Subcutaneous adipose tissue (tissue), 4 donors: ENCODE measurements around the gene ADAMTS17. TPM values are rescaled to one million over a fixed set of nuclear protein-coding genes. Genes with fewer than 3 reads are reported as not detected.

ENCODE experiments used
- total RNA-seq, 4 donors: library from RNA; depleted of rRNA; stranded (reverse); fragments of >200 nt; gene quantifications; one replicate each; pipeline ENCODE4 v1.1.0, GENCODE V29; 2016
- TF ChIP-seq, protein P1 (sequence below): fragments of 450-650 bp; IDR thresholded peaks from one replicate; pipeline ENCODE4 v1.5.1; 2016; ENCODE audit warnings: low read depth, mild to moderate bottlenecking, control low read depth, antibody characterized with exemption, moderate library complexity

The ADAMTS17 gene
- total RNA-seq, 4 donors from 2014 or later = 0.49 to 5.3 (median 2.5) TPM

DNA sequence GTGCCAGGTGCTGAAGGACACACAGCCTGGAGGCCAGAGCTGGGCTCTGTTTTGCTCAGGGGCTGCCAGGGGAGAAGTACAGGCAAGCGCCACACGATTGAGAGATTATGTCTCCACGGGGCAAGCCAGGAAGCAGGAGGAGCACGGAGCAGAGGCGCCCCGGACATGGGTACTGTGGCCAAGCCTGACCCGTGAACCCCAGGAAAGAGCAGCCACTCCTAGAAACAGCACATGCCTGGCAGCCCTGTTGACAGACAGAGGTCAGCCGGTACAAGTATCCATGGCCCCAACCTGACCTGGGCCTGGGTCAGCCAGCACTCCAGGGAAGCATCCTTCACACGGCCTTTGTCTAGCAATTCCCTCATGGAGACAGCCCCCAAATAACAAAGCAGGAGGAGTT lies 89.4 kb downstream of the ADAMTS17 start:
- TF ChIP-seq, protein P1, sequence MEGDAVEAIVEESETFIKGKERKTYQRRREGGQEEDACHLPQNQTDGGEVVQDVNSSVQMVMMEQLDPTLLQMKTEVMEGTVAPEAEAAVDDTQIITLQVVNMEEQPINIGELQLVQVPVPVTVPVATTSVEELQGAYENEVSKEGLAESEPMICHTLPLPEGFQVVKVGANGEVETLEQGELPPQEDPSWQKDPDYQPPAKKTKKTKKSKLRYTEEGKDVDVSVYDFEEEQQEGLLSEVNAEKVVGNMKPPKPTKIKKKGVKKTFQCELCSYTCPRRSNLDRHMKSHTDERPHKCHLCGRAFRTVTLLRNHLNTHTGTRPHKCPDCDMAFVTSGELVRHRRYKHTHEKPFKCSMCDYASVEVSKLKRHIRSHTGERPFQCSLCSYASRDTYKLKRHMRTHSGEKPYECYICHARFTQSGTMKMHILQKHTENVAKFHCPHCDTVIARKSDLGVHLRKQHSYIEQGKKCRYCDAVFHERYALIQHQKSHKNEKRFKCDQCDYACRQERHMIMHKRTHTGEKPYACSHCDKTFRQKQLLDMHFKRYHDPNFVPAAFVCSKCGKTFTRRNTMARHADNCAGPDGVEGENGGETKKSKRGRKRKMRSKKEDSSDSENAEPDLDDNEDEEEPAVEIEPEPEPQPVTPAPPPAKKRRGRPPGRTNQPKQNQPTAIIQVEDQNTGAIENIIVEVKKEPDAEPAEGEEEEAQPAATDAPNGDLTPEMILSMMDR = no peak

DNA sequence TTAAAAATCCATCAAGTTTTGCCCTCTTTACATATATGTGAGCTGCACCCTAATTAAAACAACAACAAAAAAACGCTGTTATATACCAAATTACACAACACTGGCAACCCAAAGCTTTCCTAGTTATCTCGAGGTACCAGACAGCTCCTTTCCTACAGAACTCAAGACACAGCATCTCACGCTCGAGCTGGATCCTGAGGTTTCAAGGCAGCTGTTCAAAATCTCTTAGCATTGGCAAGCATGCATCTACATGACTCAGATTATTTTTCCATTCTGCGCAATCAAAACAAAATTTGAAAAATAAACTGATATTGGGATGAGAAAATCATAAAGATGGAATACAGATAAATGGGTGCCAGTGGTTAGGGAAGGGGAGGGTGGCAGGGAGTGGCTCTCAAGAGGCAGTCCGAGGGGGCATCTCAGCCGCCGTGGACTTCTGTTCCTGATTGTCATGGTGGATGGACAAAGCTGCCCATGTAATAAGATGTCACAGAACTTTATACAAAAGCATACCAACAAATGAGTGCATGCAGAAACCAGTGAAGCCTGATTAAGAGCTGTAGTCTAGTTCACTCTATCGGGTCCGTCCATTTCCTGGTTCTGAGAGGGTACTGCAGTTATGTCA lies 91.5 kb downstream of the ADAMTS17 start:
- TF ChIP-seq, protein P1 = no peak

DNA sequence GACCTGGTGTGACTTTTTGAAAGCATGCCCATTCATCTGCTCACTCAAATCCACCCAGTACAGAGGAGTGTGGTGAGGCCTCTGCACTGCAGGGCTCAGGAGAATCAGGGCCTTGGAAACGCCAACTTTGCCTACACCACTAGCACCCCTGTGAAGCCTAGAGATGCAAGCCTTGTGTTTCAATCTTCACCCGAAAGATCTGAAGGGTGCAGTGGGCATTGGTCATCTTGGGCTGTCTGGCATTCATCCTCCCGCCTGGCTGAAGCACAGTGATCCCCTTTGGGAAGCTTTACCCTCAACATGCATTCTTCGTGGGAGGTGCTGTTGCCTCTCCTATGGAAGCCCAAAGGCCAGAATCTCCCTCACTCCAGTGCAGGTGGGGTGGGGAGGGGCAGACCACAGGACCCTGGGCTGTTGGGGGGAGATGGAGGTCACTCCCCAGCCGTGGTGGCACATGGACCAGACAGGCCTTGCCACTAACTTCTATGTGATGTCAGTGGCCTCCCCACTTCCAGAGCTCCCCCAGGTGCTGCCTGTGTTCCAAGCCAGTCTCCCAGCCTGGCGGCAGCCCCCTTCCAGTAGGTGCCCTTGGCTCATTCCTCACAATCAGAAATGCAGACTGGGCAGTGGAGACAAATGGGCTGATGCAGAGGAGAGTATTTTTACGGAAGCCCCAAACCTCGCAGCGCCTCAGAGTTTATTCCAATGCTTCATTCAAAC lies 92.5 kb downstream of the ADAMTS17 start:
- TF ChIP-seq, protein P1 = no peak

DNA sequence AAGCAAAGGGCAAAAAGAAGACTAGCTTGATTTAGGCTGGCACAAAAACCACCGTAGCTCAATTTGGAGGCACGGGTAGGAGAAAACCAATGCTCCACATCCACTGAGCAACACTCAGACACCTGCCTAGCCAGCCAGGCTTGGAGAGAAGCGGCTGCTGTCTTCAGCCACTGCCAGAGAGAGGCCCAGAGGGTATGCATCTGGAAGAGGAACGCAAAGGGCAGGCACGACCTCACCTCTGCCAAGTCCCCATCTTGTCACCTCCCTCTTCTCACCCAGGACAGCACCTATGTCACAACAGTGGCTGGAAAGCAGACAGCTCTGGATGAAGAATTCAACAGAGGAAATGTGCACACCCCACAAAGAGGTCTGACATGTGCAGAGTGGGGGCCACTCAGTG lies 93.5 kb downstream of the ADAMTS17 start:
- TF ChIP-seq, protein P1 = no peak

DNA sequence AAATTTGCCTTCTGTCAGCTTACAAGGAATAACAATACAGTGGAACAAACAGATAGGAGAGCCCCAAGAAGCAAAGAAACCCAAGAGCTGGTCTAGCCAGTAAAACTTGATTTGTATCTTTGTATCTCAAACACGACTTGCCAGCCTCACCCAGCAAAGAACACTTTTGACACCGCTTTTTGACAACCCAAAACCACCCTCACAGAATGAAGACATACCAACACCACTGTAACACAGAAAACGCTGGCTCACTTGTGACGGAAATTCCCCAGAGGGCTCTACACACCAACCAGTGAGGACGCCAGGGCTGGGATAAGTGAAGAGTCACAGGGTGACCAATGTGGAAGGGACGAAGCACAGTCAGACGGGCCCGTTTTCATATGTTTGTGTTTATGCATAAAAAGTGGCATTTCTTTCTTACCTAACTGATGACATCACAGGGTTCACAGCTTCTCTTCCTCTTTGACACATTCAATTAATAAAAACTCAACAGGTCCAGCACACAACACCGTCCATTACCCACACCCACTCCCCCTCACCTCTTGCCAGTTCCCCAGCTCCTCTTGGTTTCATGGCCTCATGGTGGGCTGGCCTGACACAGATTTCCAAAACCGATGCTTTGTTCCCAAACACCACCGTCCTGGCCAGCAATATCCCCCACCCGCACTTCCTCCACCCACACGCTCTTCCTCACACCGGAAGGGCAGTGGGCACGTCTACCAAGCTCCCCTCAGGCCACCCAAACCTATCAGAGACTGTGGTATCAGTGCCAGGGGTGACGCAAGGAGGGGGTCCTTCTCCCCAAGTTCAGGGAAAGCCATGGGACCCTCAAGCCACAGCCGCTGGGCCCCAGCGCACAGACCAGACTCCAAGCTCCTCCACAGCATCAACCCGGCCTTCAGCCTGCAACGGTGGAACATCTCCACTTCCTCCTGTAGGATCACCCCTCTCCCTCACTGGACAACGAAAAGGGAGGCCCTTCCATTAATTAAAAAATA lies 94.2 kb downstream of the ADAMTS17 start:
- TF ChIP-seq, protein P1 = no peak

DNA sequence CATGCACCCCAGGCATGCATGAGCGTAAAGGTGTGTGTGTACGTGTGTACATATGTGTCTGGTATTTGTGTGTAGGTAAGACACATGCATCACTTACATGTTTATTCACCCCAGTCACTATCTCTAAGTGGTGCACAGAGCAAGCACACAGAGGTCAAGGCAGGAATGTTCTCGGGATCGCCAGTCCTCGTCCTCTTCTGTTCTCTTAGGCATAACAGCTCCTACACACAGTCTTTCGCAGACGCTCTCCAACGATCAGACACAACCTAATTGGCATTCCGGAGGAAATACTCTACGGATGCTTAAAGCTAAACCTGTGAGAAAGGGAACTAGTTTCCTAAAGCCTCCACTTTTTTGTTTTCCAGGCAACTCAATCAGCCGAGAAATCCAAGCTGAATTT lies 95.9 kb downstream of the ADAMTS17 start:
- TF ChIP-seq, protein P1 = no peak

DNA sequence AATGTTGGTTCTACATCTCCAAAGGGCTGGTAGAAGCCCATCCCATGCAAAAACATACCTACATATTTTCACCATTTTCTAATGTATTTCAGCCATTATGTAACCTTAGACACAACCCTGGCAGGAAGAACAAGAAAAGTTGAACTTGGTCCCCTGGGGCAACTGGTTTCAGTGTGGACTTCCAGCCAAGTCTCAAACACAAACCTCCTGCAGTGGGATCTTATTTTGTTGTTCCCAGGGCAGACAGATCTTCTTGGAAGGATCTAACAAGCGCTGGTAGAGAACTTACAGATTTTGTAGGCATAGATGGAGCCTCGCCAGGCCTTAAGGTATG lies 96.3 kb downstream of the ADAMTS17 start:
- TF ChIP-seq, protein P1 = no peak
